GM12873 (cell line): ENCODE measurements around the gene MAN1C1.

ENCODE experiments used
- CTCF ChIP-seq: IDR thresholded peaks from 2 replicates; pipeline ENCODE4 v1.5.1; 2012; ENCODE audit warnings: low read depth, mild to moderate bottlenecking, moderate library complexity, low read length, control low read depth; ENCODE audit not compliant: insufficient read depth; ENCODE audit errors: missing control alignments

MAN1C1 gene

GRCh38 chr1:25626018-25626417, 9.4 kb downstream of the MAN1C1 start:
- TF ChIP-seq CTCF, result no peak

- no peak for TF ChIP-seq CTCF
These were observed 12.3 kb downstream of the MAN1C1 start for GRCh38 chr1:25628741-25629421.

- no peak for TF ChIP-seq CTCF
These were observed 13.2 kb downstream of the MAN1C1 start for GRCh38 chr1:25629836-25630235.

- no peak for TF ChIP-seq CTCF
These were observed 15.3 kb downstream of the MAN1C1 start for GRCh38 chr1:25631750-25632485.

- TF ChIP-seq CTCF, result no peak
These were observed 17.5 kb downstream of the MAN1C1 start for GRCh38 chr1:25634066-25634465.

GRCh38 chr1:25634896-25635295, 18.3 kb downstream of the MAN1C1 start:
- no peak for TF ChIP-seq CTCF

GRCh38 chr1:25640646-25641328, 24.2 kb downstream of the MAN1C1 start:
- TF ChIP-seq CTCF, result no peak
